ENCODE measurements around the gene ZSWIM5. TPM values are rescaled to one million over a fixed set of nuclear protein-coding genes. Genes with fewer than 3 reads are reported as not detected.

Gene ZSWIM5
- total and polyA plus RNA-seq, 9 of the 15 experiments (the other 6 are each of a cell fraction or from before 2014, with no cell fraction given): under 0.01 to 0.07 (median 0.03) TPM; not detected in 3

DNA sequence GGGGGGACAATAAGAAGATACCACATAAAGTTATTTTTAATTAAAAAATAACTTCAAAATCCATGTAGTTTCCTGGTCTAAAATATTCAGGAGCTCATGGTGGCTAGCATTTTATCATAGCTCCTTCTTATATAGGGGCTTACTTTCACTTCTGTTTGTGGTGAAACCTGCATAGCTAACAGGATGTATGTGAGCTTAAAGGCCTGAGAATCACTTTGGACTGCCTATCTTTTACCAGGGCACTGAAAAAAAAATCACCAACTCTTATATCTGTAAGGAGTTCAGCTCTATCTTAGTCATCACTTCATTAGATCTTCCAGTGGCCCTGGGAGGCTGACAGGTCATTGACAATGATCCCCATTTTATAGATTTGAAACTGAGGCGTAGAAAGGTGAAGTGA is 173.0 kb downstream of the ZSWIM5 start:
- Histone ChIP-seq H3K4me1 (replicated peaks in 1 of 2; ENCODE audit: control insufficient read depth in 2 of 2, insufficient read depth in 2 of 2, low read length in 2 of 2) (peaks cover 25 to 27% of the 10 kb centered on the region in 2 experiments), H3K36me3 (ENCODE audit: control insufficient read depth, insufficient read depth, low read length) (no peaks in the 10 kb centered on the region), H3K4me2 (ENCODE audit: insufficient read depth, low read length) (no peak overlapping the region), H4K20me1 (replicated peaks; ENCODE audit: control insufficient read depth, insufficient read depth, low read length) (no peaks in the 10 kb centered on the region), H3K9me3 (replicated peaks; ENCODE audit: control insufficient read depth, insufficient read depth, low read depth, low read length) (no peaks in the 10 kb centered on the region), H3K27ac (ENCODE audit: extremely low read depth, low read depth, low read length) (no peak overlapping the region), H3K4me3 (no peak overlapping the region), H3K9me1 (ENCODE audit: control insufficient read depth, insufficient read depth, low read length) (no peaks in the 10 kb centered on the region), H3K79me2 (ENCODE audit: control insufficient read depth, insufficient read depth, low read length) (no peaks in the 10 kb centered on the region), H2AFZ (ENCODE audit: low read depth, low read length) (no peak overlapping the region), H3K27me3 (ENCODE audit: control insufficient read depth in 2 of 2, insufficient read depth in 2 of 2, low read length in 2 of 2) (peaks cover 0 to 10% of the 10 kb centered on the region in 2 experiments; a peak in 2 of 5 replicates), H3K9ac (ENCODE audit: insufficient read depth in 1 of 2, low read depth in 2 of 2, low read length in 2 of 2) (no peak overlapping the region)
- POLR2A ChIA-PET: interaction anchor here (0.6 to 2.4 kb wide), 5 partner anchors 17 to 363 kb away, joined by 3 to 20 read pairs (median 5); partner anchors contain the start of genes HECTD3 and UROD
- no peak for ATAC-seq
- intact Hi-C loops (cut with micrococcal nuclease) (no loop called here), in situ Hi-C loops (cut with MboI) (no loop called here)
- WGBS (ENCODE audit: insufficient coverage, low coverage, missing lambda C conversion rate): 62% methylated on average over 1 of the region's 1 CpG
- CTCF ChIA-PET (ENCODE audit: low intra/inter-chr PET ratio): no interaction called here
- no peak for FAIRE-seq
- no peak for DNase-seq (ENCODE audit: extremely low read depth in 1 of 4, low spot score in 3 of 4)
- no TSS peak for BruUV-seq (replicated peaks)
- TF ChIP-seq RBM17 (IDR thresholded peaks at IDR 0.05; ENCODE audit: borderline replicate concordance, low read depth, low read length) (no peak), SAFB2 (IDR thresholded peaks at IDR 0.05; ENCODE audit: borderline replicate concordance, low read depth, low read length, severe bottlenecking) (no peak), ZSCAN32 (CRISPR knock-in tag; IDR thresholded peaks at IDR 0.05) (no peak), NR3C1 (CRISPR knock-in tag; IDR thresholded peaks at IDR 0.05) (no peak), CHD4 (IDR thresholded peaks at IDR 0.05; ENCODE audit: insufficient read depth, insufficient replicate concordance, low read depth, low read length, poor library complexity, severe bottlenecking) (no peak), ZNF263 (CRISPR knock-in tag; IDR thresholded peaks at IDR 0.05; ENCODE audit: borderline replicate concordance) (no peak), ESRRB (CRISPR knock-in tag; IDR thresholded peaks at IDR 0.05; ENCODE audit: borderline replicate concordance) (no peak), CCAR2 (IDR thresholded peaks at IDR 0.05; ENCODE audit: low read depth, low read length) (no peak), RBM25 (IDR thresholded peaks at IDR 0.05; ENCODE audit: low read depth, low read length, severe bottlenecking) (no peak), ZFP36 (IDR thresholded peaks at IDR 0.05; ENCODE audit: low read depth, low read length, partially characterized antibody) (no peak)
- TF ChIP-seq, protein P1, sequence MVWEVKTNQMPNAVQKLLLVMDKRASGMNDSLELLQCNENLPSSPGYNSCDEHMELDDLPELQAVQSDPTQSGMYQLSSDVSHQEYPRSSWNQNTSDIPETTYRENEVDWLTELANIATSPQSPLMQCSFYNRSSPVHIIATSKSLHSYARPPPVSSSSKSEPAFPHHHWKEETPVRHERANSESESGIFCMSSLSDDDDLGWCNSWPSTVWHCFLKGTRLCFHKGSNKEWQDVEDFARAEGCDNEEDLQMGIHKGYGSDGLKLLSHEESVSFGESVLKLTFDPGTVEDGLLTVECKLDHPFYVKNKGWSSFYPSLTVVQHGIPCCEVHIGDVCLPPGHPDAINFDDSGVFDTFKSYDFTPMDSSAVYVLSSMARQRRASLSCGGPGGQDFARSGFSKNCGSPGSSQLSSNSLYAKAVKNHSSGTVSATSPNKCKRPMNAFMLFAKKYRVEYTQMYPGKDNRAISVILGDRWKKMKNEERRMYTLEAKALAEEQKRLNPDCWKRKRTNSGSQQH (CRISPR knock-in tag; IDR thresholded peaks at IDR 0.05): no peak
- TF ChIP-seq, protein P2, sequence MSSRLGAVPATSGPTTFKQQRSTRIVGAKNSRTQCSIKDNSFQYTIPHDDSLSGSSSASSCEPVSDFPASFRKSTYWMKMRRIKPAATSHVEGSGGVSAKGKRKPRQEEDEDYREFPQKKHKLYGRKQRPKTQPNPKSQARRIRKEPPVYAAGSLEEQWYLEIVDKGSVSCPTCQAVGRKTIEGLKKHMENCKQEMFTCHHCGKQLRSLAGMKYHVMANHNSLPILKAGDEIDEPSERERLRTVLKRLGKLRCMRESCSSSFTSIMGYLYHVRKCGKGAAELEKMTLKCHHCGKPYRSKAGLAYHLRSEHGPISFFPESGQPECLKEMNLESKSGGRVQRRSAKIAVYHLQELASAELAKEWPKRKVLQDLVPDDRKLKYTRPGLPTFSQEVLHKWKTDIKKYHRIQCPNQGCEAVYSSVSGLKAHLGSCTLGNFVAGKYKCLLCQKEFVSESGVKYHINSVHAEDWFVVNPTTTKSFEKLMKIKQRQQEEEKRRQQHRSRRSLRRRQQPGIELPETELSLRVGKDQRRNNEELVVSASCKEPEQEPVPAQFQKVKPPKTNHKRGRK (tag; IDR thresholded peaks at IDR 0.05): no peak
- TF ChIP-seq, protein P3, sequence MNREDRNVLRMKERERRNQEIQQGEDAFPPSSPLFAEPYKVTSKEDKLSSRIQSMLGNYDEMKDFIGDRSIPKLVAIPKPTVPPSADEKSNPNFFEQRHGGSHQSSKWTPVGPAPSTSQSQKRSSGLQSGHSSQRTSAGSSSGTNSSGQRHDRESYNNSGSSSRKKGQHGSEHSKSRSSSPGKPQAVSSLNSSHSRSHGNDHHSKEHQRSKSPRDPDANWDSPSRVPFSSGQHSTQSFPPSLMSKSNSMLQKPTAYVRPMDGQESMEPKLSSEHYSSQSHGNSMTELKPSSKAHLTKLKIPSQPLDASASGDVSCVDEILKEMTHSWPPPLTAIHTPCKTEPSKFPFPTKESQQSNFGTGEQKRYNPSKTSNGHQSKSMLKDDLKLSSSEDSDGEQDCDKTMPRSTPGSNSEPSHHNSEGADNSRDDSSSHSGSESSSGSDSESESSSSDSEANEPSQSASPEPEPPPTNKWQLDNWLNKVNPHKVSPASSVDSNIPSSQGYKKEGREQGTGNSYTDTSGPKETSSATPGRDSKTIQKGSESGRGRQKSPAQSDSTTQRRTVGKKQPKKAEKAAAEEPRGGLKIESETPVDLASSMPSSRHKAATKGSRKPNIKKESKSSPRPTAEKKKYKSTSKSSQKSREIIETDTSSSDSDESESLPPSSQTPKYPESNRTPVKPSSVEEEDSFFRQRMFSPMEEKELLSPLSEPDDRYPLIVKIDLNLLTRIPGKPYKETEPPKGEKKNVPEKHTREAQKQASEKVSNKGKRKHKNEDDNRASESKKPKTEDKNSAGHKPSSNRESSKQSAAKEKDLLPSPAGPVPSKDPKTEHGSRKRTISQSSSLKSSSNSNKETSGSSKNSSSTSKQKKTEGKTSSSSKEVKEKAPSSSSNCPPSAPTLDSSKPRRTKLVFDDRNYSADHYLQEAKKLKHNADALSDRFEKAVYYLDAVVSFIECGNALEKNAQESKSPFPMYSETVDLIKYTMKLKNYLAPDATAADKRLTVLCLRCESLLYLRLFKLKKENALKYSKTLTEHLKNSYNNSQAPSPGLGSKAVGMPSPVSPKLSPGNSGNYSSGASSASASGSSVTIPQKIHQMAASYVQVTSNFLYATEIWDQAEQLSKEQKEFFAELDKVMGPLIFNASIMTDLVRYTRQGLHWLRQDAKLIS (CRISPR knock-in tag; IDR thresholded peaks at IDR 0.05): no peak
- TF ChIP-seq, protein P4, sequence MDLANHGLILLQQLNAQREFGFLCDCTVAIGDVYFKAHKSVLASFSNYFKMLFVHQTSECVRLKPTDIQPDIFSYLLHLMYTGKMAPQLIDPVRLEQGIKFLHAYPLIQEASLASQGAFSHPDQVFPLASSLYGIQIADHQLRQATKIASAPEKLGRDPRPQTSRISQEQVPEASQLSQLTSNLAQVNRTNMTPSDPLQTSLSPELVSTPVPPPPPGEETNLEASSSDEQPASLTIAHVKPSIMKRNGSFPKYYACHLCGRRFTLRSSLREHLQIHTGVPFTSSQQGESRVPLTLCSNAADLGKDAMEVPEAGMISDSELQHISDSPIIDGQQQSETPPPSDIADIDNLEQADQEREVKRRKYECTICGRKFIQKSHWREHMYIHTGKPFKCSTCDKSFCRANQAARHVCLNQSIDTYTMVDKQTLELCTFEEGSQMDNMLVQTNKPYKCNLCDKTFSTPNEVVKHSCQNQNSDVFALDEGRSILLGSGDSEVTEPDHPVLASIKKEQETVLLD (IDR thresholded peaks at IDR 0.05): no peak
